ENCODE data around the gene FADS2. TPM values are rescaled to one million over a fixed set of nuclear protein-coding genes. Genes with fewer than 3 reads are reported as not detected.

The FADS2 gene
- total and polyA plus RNA-seq, 9 of the 15 experiments (the other 6 are each of a cell fraction or from before 2014, with no cell fraction given) = 2.9 to 42.8 (median 16.2) TPM

- TF ChIP-seq RERE (CRISPR knock-in tag; IDR thresholded peaks at IDR 0.05; ENCODE audit: borderline replicate concordance) (no peak), POU5F1 (IDR thresholded peaks at IDR 0.05; ENCODE audit: borderline replicate concordance, low read depth, low read length, partially characterized antibody) (no peak), ZNF444 (CRISPR knock-in tag; IDR thresholded peaks at IDR 0.05) (no peak), HMGN3 (IDR thresholded peaks at IDR 0.05; ENCODE audit: borderline replicate concordance, extremely low read depth, insufficient read length, low read depth, low read length) (no peak), PML (IDR thresholded peaks at IDR 0.05; ENCODE audit: low read length) (0 out of 2 replicates have a peak, but pooled peaks have one; percentile 15), BRD9 (IDR thresholded peaks at IDR 0.05; ENCODE audit: low read depth, partially characterized antibody) (peak; percentile 90), CREB5 (CRISPR knock-in tag; IDR thresholded peaks at IDR 0.05) (no peak), ZNF217 (CRISPR knock-in tag; IDR thresholded peaks at IDR 0.05) (no peak), SMARCA5 (IDR thresholded peaks at IDR 0.05) (peak; percentile 73; the same call in 1 of the 2 replicates), CBX8 (IDR thresholded peaks at IDR 0.05; ENCODE audit: borderline replicate concordance, extremely low read depth, low read depth, low read length, poor library complexity, severe bottlenecking) (no peak), MAX (CRISPR knock-in tag; IDR thresholded peaks at IDR 0.05) (no peak), NFE2L1 (tag; IDR thresholded peaks at IDR 0.05; ENCODE audit: borderline replicate concordance, low read depth) (no peak)
Observed at GRCh38 chr11:61791737-61792309, 36.3 kb upstream of the FADS2 start (continued).
